Measurements from ENCODE around the gene RALGAPA2. TPM values are rescaled to one million over a fixed set of nuclear protein-coding genes. Genes with fewer than 3 reads are reported as not detected.
"Not testable (repeated sequence)": the region's sequence is repeated elsewhere in the genome, so short reads cannot be mapped to it uniquely, and the experiment has no call there.

Gene RALGAPA2
- total RNA-seq, 3 donors from 2014 or later, result 34.6 to 74.1 (median 46.0) TPM

DNA sequence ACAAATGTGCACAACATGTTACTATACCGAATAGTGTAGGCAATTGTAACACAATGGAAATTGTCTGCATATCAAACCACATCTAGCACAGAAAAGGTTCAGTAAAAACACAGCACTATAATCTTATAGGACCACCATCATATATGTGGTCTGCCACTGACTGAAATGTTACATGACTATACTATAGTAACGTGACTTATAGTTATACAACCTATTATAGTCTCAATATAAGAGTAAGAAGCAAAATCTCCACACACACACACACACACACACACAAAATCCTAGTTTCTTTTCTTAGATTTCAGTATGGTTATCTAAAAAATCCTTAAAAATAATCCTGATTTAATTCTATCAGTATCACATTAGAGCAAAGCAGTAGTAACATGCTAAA is 164.6 kb downstream of the RALGAPA2 start:
- H3K36me3 ChIP-seq, result no peaks in the 10 kb centered on the region
- no peaks in the 10 kb centered on the region for H3K9me3 ChIP-seq
- intact Hi-C loops (cut with DNase I; ENCODE audit: low total_unique reads), result no loop called here
- TF ChIP-seq POLR2A (IDR thresholded peaks at IDR 0.05), result no peak
- no peak for DNase-seq (ENCODE audit: low spot score in 2 of 2)
- H3K27me3 ChIP-seq, result no peaks in the 10 kb centered on the region
- no peak overlapping the region for H3K27ac ChIP-seq
- H3K4me3 ChIP-seq, result no peak overlapping the region
- H3K4me1 ChIP-seq, result no peaks in the 10 kb centered on the region

DNA sequence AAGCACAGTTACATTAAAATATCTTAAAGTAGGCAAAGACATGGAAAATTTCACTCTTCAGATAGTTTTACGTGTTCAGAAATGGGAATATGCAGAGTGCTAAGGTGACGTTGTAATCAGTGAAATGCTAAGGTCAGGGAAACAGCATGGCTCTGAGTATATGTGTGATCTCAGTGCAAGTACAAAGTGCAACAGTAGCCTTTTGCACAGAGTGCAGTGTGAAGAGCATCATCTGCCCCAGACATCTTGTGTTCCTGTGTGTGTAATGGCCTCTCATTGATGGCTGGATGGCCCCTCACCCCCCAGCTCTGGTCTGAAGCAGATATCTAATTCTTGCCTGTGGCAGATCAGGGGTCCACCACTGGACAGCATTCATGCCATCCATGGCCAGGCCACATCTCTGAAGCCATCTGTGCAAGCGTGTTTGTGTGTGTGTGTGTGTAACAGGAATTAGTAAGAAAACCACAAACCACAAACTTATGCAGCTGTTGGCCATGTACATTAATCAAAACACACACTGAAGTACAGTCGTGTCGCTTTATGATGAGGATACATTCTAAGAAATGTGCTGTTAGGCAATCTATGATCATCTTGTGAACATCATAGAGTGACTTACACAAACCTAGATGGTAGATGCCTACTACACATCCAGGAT is 165.1 kb downstream of the RALGAPA2 start:
- Histone ChIP-seq H3K27ac (no peak overlapping the region), H3K27me3 (no peaks in the 10 kb centered on the region), H3K4me1 (no peaks in the 10 kb centered on the region), H3K9me3 (no peaks in the 10 kb centered on the region), H3K4me3 (no peak overlapping the region), H3K36me3 (no peaks in the 10 kb centered on the region)
- TF ChIP-seq POLR2AphosphoS5 (IDR thresholded peaks at IDR 0.05), result no peak
- no peak for TF ChIP-seq POLR2A (IDR thresholded peaks at IDR 0.05)
- TF ChIP-seq, protein P1, sequence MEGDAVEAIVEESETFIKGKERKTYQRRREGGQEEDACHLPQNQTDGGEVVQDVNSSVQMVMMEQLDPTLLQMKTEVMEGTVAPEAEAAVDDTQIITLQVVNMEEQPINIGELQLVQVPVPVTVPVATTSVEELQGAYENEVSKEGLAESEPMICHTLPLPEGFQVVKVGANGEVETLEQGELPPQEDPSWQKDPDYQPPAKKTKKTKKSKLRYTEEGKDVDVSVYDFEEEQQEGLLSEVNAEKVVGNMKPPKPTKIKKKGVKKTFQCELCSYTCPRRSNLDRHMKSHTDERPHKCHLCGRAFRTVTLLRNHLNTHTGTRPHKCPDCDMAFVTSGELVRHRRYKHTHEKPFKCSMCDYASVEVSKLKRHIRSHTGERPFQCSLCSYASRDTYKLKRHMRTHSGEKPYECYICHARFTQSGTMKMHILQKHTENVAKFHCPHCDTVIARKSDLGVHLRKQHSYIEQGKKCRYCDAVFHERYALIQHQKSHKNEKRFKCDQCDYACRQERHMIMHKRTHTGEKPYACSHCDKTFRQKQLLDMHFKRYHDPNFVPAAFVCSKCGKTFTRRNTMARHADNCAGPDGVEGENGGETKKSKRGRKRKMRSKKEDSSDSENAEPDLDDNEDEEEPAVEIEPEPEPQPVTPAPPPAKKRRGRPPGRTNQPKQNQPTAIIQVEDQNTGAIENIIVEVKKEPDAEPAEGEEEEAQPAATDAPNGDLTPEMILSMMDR (IDR thresholded peaks at IDR 0.05), result no peak
- DNase-seq (ENCODE audit: low spot score in 2 of 2), result no peak
- intact Hi-C loops (cut with DNase I; ENCODE audit: low total_unique reads), result no loop called here

DNA sequence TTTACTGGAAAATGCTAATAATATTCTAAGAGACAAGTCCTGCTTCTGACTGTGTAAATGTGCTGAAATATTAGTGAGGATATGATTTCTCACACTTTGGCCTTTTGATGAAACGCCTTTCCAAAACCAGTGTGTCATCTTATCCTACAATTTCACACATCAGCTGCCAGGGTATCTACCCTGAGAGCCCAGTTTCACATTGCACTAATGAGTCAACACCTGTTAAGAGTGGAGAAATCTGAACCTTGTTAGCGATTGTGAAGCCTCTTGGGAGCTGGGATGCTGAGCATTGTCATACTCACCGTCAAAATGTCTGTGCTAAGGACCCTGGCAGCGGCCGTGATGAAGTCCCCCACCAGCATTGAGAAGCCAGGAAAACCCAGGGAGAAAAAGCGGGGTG is 166.0 kb downstream of the RALGAPA2 start:
- Histone ChIP-seq H3K4me1 (no peaks in the 10 kb centered on the region), H3K4me3 (no peak overlapping the region), H3K27me3 (no peaks in the 10 kb centered on the region), H3K36me3 (no peaks in the 10 kb centered on the region), H3K27ac (no peak overlapping the region), H3K9me3 (no peaks in the 10 kb centered on the region)
- TF ChIP-seq, protein P1 (IDR thresholded peaks at IDR 0.05), result no peak
- no peak for TF ChIP-seq POLR2AphosphoS5 (IDR thresholded peaks at IDR 0.05)
- no peak for TF ChIP-seq POLR2A (IDR thresholded peaks at IDR 0.05)
- intact Hi-C loops (cut with DNase I; ENCODE audit: low total_unique reads), result no loop called here
- no peak for DNase-seq (ENCODE audit: low spot score in 2 of 2)

DNA sequence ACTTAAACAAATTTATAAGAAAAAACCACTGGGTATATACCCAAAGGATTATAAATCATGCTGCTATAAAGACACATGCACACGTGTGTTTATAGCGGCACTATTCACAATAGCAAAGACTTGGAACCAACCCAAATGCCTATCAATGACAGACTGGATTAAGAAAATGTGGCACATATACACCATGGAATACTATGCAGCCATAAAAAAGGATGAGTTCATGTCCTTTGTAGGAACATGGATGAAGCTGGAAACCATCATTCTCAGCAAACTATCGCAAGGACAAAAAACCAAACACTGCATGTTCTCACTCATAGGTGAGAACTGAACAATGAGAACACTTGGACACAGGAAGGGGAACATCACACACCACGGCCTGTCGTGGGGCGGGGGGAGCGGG is 169.1 kb downstream of the RALGAPA2 start:
- H3K36me3 ChIP-seq; H3K4me3 ChIP-seq; intact Hi-C loops (cut with DNase I; ENCODE audit: low total_unique reads); H3K27ac ChIP-seq; H3K27me3 ChIP-seq; H3K4me1 ChIP-seq; DNase-seq (ENCODE audit: low spot score in 2 of 2); H3K9me3 ChIP-seq: not testable (repeated sequence)

DNA sequence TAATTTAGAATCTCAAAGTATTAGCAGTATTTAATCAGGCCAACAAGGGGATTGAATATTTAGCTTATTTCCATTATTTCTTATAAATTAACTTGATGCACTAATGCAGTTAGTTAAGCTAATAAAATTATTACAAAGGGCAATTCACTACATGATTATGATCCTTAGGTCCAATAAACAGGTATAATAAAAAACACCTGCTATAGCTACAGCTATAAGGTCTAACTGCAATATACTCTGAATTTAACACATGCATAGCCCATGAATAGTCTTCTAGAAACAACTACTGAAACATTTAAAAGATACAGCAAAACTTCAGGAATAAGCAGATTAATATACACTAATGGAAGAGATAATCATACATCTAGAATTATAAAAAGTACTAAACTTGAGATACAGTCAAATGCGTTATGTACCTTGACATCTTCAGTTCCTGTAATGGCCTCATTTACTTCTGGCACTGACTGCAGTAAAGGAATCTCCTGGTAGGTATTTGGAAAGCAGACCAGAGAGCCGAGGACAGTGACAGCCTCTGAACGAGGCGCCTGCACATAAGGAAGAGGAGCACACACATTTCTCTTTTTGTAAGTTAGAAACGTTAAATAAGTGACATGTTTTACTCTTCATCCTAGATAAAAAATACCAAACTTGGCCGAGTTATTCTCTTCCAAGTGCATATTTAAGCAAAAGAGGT is 176.1 kb downstream of the RALGAPA2 start:
- intact Hi-C loops (cut with DNase I; ENCODE audit: low total_unique reads), result no loop called here
- TF ChIP-seq POLR2AphosphoS5 (IDR thresholded peaks at IDR 0.05) (no peak), POLR2A (IDR thresholded peaks at IDR 0.05) (no peak)
- TF ChIP-seq, protein P1 (IDR thresholded peaks at IDR 0.05), result no peak

DNA sequence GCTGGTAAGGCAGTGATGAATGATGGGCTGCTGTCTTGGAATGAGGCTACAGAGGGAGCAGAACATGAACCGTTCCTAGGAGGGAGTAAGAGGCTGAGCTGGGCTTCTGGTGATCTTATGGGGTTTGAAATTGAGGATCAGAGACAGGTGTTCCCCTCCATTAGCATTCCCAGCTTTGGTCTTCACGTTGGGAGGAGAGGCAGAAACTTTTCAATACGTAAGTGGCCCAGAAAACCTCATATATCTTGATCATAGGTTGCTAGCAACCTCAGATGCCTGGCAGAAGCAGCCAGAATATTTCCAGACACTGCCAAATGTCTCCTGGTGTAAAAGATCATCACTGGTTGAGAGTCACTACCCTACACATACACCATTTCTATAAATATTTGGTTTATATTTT is 177.4 kb downstream of the RALGAPA2 start:
- H3K9me3 ChIP-seq, result no peaks in the 10 kb centered on the region
- no peaks in the 10 kb centered on the region for H3K27me3 ChIP-seq
- no peak overlapping the region for H3K27ac ChIP-seq
- TF ChIP-seq POLR2AphosphoS5 (IDR thresholded peaks at IDR 0.05), result no peak
- no peak for TF ChIP-seq POLR2A (IDR thresholded peaks at IDR 0.05)
- TF ChIP-seq, protein P1 (IDR thresholded peaks at IDR 0.05), result no peak
- intact Hi-C loops (cut with DNase I; ENCODE audit: low total_unique reads), result no loop called here
- DNase-seq (ENCODE audit: low spot score in 2 of 2), result no peak
- H3K4me1 ChIP-seq, result no peaks in the 10 kb centered on the region
- H3K4me3 ChIP-seq, result no peak overlapping the region
- H3K36me3 ChIP-seq, result no peaks in the 10 kb centered on the region

More for the DNA sequence above, 176.1 kb downstream of the RALGAPA2 start:
- Histone ChIP-seq H3K36me3 (no peaks in the 10 kb centered on the region), H3K9me3 (no peaks in the 10 kb centered on the region), H3K27me3 (no peaks in the 10 kb centered on the region), H3K27ac (no peak overlapping the region), H3K4me1 (no peaks in the 10 kb centered on the region), H3K4me3 (no peak overlapping the region)
- DNase-seq (ENCODE audit: low spot score in 2 of 2), result no peak

All from breast epithelium (tissue), 4 donors.